GM20431 (cell line): ENCODE results near the gene OVOL1.

Experiments used
- in situ Hi-C: fragments of 300-500 bp; cut with MseI, MboI; formaldehyde crosslinking; loops from one replicate; pipeline ENCODE4 v1.15.0; 2020; ENCODE audit warnings: low sequenced_read_pairs; ENCODE audit not compliant: unreplicated experiment

Gene OVOL1

GRCh38 chr11:65790104-65790901, 3.4 kb downstream of the OVOL1 start:
- in situ Hi-C loops = no loop called here

GRCh38 chr11:65790902-65791650, 4.2 kb downstream of the OVOL1 start:
- in situ Hi-C loops = no loop called here

DNA sequence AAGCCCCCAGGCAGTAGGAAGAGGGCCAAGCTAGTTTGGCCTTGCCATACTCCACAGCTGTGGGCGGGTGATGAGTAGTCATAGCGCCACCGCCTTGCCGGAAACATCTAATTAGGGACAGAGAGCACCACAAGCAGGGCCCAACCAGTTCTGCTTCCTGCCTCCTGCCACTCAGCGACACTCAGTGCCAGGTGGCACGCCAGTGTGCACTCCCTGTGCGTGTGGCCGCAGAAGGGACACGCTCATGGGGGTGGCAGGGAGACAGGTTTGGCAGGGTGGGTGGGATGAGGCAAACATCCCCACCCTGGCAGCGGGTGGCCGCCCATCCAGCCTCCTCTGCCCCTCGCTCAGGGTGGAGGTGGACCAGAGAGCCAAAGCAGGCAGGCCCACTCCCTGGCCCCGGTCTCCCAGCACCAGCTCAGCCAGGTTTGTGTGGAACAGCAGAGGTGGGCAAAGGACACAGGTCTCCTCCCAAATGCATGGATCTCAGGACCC, 4.9 kb downstream of the OVOL1 start:
- in situ Hi-C loops = no loop called here

DNA sequence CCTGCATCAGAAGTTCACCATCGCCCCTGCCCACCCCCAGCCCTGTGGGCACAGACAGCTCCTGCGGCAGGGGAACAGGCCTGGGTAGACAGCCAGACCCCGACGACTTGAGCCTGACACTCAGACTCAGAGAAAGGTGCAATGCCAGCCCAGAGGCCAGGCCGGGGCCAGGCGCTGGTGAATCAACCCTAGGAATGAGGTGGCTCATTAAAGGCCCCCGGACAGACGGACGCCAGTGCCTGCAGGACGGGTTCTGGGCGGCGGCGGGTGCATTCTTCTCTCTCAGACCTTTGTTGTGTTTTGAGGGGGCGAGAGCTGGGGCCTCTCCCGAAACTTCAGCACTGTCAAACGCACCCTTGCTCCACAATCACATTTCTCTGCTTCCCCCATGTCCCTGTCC, 5.6 kb downstream of the OVOL1 start:
- in situ Hi-C loops = no loop called here

DNA sequence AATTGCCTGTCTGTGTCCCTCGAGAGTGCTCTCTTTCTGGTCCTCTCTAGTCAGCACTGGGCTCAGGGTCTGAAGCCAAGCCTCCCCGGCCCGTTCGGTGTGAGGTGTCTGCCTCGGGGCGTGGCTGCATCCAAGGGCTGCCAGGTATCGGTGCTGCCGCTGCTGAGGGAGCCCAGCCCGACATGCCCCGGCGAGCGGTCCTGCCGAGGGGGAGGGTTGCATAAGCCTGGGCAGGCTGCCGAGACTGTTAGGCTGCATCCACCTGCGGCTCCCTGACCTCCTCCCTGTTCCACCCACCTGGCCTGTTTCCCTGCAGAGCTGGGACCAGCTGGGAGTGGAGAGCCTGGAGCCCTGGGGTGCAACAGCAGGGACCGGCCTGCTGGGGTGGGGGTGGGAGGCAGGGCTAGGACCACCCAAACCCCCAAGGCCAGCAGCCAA, 6.3 kb downstream of the OVOL1 start:
- in situ Hi-C loops = no loop called here

DNA sequence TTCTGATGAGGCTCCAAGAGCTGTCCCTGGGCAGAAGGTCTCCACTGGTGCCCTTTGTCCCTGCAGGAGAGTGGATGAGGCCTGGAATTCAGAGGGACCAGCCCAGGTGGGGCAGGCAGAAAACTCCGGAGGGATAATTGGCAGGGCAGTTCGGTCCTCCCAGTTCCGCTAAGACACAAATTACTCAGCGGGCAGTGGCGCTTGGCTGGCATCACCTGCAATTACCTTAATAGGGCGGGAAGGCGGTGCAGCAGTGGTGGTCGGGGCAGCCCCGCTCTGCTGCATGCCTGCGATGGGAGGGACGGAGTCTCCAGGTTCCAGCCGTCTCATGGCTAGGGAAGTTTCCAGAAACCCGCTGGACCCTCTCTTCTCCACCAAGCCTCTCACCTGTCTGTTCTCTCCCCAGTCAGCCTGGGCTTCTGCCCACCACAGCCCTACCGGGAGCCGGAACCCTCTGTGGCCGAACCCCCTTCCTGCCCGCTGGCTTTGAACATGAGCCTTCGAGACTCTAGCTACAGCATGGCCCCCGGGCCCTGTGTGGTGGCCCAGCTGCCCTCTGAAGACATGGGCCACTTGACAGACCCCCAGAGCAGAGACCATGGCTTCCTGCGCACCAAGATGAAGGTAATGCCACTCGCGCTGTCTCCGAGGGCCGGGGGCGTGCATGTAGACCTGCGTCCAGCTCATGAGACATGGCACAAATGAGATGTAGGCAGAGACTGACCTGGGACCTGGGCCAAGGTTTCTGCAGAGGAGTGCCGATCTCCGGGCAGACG, 7.0 kb downstream of the OVOL1 start:
- in situ Hi-C loops = no loop called here

- in situ Hi-C loops = no loop called here
Observed at GRCh38 chr11:65794570-65795510, 8.0 kb downstream of the OVOL1 start.

DNA sequence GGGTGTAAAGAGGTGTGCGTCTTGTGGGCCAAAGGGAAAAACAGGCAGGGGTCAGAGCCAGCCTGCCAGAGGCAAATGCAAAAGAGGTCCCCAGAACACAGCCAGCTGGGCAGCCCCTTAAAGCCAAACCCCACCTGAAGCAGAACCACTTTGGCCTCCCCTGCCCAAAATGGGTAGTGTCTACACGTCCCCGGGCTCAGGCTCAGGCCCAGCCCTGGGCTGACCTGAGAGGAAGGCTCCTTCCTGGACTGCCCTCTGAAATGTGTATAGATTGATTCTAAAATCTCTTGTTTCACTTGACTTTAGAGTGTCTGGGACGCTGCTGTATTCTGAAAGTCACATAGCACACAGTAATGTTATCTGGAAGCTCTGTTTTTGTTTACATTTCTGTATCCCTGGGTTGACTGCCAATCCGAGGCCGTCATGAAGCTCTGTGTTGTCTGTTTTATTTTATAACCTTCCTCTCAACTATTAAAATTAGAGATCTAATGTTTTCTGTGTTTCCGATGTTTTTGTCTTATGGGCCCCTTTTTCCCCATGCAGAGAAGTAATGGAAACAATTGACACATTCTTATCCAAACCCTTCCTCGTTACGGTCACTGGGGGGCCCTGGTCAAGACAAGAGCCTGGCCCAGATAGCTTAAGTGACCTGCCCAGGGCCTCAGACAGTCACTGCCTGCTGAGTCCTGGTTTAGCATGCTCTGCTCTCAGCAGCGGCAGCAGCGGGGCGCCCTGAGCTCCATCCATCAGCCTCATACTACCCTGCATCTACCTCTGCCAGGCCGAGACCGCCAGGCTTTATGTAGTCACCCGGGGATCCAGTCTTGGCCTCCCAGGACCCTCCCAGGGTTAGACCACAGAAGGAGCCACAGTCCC, 10.1 kb downstream of the OVOL1 start:
- in situ Hi-C loops = no loop called here

DNA sequence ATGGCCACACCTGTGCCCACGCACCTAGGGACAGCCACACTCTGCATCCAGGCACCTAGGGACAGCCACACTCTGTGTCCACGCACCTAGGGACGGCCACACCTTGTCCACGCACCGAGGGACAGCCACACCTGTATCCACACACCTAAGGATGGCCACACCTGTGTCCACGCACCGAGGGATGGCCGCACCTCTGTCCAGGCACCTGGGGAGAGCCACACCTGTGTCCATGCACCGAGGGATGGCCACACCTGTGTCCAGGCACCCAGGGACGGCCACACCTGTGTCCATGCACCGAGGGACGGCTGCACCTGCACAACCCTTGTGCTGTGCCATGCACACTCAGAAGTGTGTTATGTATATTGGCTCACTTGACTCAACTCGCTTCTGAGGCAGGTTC, 10.8 kb downstream of the OVOL1 start:
- in situ Hi-C loops = no loop called here

DNA sequence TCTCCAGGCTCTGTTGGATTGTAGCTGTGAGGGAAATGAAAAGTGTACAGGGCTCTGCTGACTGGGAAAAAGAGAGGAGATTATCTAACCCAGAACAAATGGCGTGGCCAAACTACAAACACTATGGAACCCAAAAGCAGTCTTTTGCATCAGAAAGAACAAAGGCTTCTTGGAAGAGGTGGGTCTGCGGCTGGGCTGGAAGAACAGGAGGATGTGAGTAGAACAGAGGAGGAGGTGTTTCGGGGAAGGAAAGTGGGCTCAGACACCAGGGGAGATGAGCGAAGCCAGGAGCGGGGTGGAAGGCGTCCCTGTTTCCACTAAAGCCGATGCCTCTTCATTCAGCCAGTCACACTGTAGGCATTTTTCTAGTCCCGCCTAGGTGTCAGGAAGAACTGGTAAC, 12.0 kb downstream of the OVOL1 start:
- in situ Hi-C loops = no loop called here

GRCh38 chr11:65801153-65801987, 14.5 kb downstream of the OVOL1 start:
- in situ Hi-C loops = no loop called here

- in situ Hi-C loops = no loop called here
Observed at GRCh38 chr11:65802841-65803240, 16.0 kb downstream of the OVOL1 start.

- in situ Hi-C loops = no loop called here
Observed at GRCh38 chr11:65803797-65804492, 17.1 kb downstream of the OVOL1 start.

DNA sequence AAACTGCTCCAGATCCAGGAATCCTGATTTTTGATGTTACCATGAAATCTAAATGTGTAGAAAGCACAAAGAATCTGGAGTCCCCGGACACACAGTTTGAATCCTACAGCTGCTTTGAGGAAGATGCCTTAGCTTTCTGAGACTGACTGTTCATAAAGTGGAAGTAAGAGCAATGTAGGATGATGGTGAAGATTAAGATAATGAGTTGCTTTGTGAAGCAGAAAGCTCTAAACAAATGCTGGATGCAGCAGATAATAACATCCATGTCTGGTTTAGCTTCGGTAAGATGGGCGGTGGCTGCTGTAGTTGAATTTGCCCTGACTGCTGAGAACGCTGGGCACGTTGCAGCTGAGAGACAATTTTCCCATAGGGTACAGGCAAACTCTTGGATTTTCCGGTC, 20.1 kb downstream of the OVOL1 start:
- in situ Hi-C loops = no loop called here

GRCh38 chr11:65808744-65809341, 22.0 kb downstream of the OVOL1 start:
- in situ Hi-C loops = no loop called here

DNA sequence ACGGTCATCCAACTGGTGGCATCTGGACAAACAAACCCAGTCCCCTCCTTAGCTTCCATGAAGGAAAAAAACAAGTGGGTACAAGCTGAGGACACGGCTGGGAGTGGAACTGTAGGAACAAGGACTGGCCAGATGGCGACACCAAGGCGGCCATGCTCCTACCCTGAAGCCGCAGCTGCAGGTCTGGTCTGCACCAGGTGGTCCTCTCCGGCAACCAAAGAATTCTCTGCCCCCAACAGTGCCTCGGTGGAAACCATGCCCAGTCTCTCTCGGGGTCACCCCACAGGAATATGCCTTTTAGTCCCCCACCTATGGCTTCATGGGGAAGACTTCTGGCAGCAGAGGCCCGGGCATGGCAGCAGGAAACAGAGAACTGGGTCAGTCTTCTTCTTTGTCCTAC, 22.6 kb downstream of the OVOL1 start:
- in situ Hi-C loops = no loop called here
